Endothelial cell of umbilical vein (primary cell): ENCODE results near the gene BMPER. TPM values are rescaled to one million over a fixed set of nuclear protein-coding genes. Genes with fewer than 3 reads are reported as not detected.

Source experiments
- BruUV-seq: library from RNA; stranded (reverse); fragments of 400-500 nt; replicated peaks from 2 replicates; lab custom pipeline; 2021; lab: Mats Ljungman, UMichigan
- CTCF ChIA-PET: fragments of 300-600, 350-600 bp; sonication (Branson Sonifier 250); formaldehyde crosslinking; loops from one replicate; lab custom pipeline; 2021; ENCODE audit warnings: antibody characterized with exemption, inconsistent platforms; lab: Charles Lee
- POLR2A ChIA-PET: fragments of 300-600, 350-600 bp; sonication (Branson Sonifier 250); formaldehyde crosslinking; loops from one replicate; lab custom pipeline; 2021; ENCODE audit warnings: antibody characterized with exemption, inconsistent platforms; lab: Charles Lee
- DNase-seq: peaks from one replicate; pipeline ENCODE4 v3.0.0-alpha.2; 2011; ENCODE audit warnings: low read depth, low spot score
- FAIRE-seq: peaks from 2 replicates; lab custom pipeline; 2011; peaks lifted over from hg19 to GRCh38; lab: Jason Lieb, UNC
- H2AFZ ChIP-seq: 2 replicates; pipeline ENCODE4 v1.6.0; 2012; ENCODE audit warnings: low read depth, low read length, control low read depth, inconsistent platforms
- H3K27ac ChIP-seq: 2 replicates; pipeline ENCODE4 v1.5.1; 2011; ENCODE audit warnings: low read depth, mild to moderate bottlenecking, control low read depth, low read length, moderate library complexity; ENCODE audit not compliant: insufficient read depth
- H3K27me3 ChIP-seq, 2 experiments: 2 replicates each; pipeline versions ENCODE4 v1.6.0 to v1.6.1; 2011; ENCODE audit warnings: low read length in 2 of 2, mixed read lengths in 1 of 2; ENCODE audit not compliant: control insufficient read depth in 2 of 2, insufficient read depth in 2 of 2
- H3K36me3 ChIP-seq, 2 experiments: 2 replicates in 1 of 2; 3 replicates in 1 of 2; pipeline ENCODE4 v1.5.1; 2011; ENCODE audit warnings: low read length in 2 of 2, mild to moderate bottlenecking in 1 of 2, moderate library complexity in 1 of 2; ENCODE audit not compliant: control insufficient read depth in 2 of 2, insufficient read depth in 2 of 2; ENCODE audit errors: extremely low read depth in 1 of 2
- H3K4me1 ChIP-seq: 3 replicates; pipeline ENCODE4 v1.5.1; 2011; ENCODE audit warnings: mild to moderate bottlenecking, low read length; ENCODE audit not compliant: control insufficient read depth, insufficient read depth; ENCODE audit errors: extremely low read depth
- H3K4me2 ChIP-seq: 2 replicates; pipeline ENCODE4 v1.6.1; 2011; ENCODE audit warnings: low read length, control low read depth, mixed read lengths; ENCODE audit not compliant: insufficient read depth
- H3K4me3 ChIP-seq, 3 experiments: fragments of 200-600 bp in 1 of 3; sonication (generic), shearing (Covaris generic) in 1 of 3; replicated peaks in 1 of 3; 2 replicates each; pipeline ENCODE4 v1.5.1; 2011 to 2016; ENCODE audit warnings: control low read depth in 3 of 3, low read length in 3 of 3, mild to moderate bottlenecking in 2 of 3, inconsistent platforms in 1 of 3, low read depth in 1 of 3, moderate library complexity in 1 of 3; ENCODE audit not compliant: insufficient read depth in 1 of 3
- H3K79me2 ChIP-seq: 2 replicates; pipeline ENCODE4 v1.6.0; 2012; ENCODE audit warnings: low read length, inconsistent platforms; ENCODE audit not compliant: control insufficient read depth, insufficient read depth
- H3K9ac ChIP-seq: replicated peaks from 2 replicates; pipeline ENCODE3; 2011; ENCODE audit warnings: low read length, control low read depth; ENCODE audit not compliant: insufficient read depth; ENCODE audit errors: extremely low read depth
- H3K9me1 ChIP-seq: replicated peaks from 3 replicates; pipeline ENCODE4 v1.6.0; 2011; ENCODE audit warnings: mild to moderate bottlenecking, low read length; ENCODE audit not compliant: control insufficient read depth, insufficient read depth; ENCODE audit errors: extremely low read depth
- H3K9me3 ChIP-seq: replicated peaks from 2 replicates; pipeline ENCODE4 v1.5.1; 2012; ENCODE audit warnings: low read length, inconsistent platforms; ENCODE audit not compliant: control insufficient read depth, insufficient read depth
- H4K20me1 ChIP-seq: replicated peaks from 2 replicates; pipeline ENCODE3; 2011; ENCODE audit warnings: mild to moderate bottlenecking, low read length; ENCODE audit not compliant: control insufficient read depth, insufficient read depth; ENCODE audit errors: extremely low read depth
- CTCF ChIP-seq, 2 donors: IDR thresholded peaks; 1 replicate in 1 of 2; 2 replicates in 1 of 2; pipeline ENCODE4 v1.5.1; 2011; ENCODE audit warnings: low read length in 2 of 2, mild to moderate bottlenecking in 2 of 2, moderate library complexity in 2 of 2, control low read depth in 1 of 2, inconsistent platforms in 1 of 2, low read depth in 1 of 2; ENCODE audit not compliant: insufficient read depth in 1 of 2; ENCODE audit errors: extremely low read depth in 1 of 2
- MAX ChIP-seq: IDR thresholded peaks from 2 replicates; pipeline ENCODE4 v1.6.1; 2011; ENCODE audit not compliant: insufficient read depth, insufficient read length
- dilution Hi-C: fragments of 300-500 bp; cut with MboI; formaldehyde crosslinking; loops from one replicate; pipeline ENCODE4 v1.15.0; 2019; ENCODE audit warnings: low sequenced_read_pairs; ENCODE audit not compliant: extremely low pct_ligation_motif_present
- intact Hi-C: fragments of 100-400 bp; cut with micrococcal nuclease; formaldehyde crosslinking; loops from one replicate; pipeline ENCODE4 v1.10.0; 2022
- polyA plus RNA-seq, 4 experiments: library from polyadenylated mRNA; depleted of rRNA in 3 of 4; stranded (reverse) in 3 of 4; unstranded in 1 of 4; fragments of >200 nt; gene quantifications; 2 replicates each; pipeline versions ENCODE4 v1.2.1 to v1.2.3, GENCODE V29; 2011 to 2012; ENCODE audit warnings: missing spikeins in 1 of 4
- total RNA-seq: library from RNA; stranded (reverse); gene quantifications from 2 replicates; pipeline ENCODE4 v1.2.3, GENCODE V29; 2021

Gene BMPER
- total and polyA plus RNA-seq, 2 donors (not counting 3 experiments of a cell fraction or from before 2014, with no cell fraction given): 0.10 to 0.13 TPM

GRCh38 chr7:34158368-34159153 lies 253.2 kb downstream of the BMPER start:
- no peaks in the 10 kb centered on the region for H4K20me1 ChIP-seq
- DNase-seq (no peak), FAIRE-seq (no peak)
- H3K4me1 ChIP-seq: no peaks in the 10 kb centered on the region
- no peaks in the 10 kb centered on the region for H3K36me3 ChIP-seq
- TF ChIP-seq CTCF (IDR thresholded peaks at IDR 0.05; ENCODE audit: extremely low read depth in 1 of 2, insufficient read depth in 1 of 2, low read depth in 1 of 2, low read length in 2 of 2): no peak
- no peak overlapping the region for H3K27ac ChIP-seq
- H3K4me3 ChIP-seq: no peak overlapping the region
- H3K9me3 ChIP-seq: no peaks in the 10 kb centered on the region
- intact Hi-C loops: no loop called here
- H3K9me1 ChIP-seq: no peaks in the 10 kb centered on the region
- no peaks in the 10 kb centered on the region for H3K79me2 ChIP-seq
- CTCF ChIA-PET: no interaction called here
- no peak overlapping the region for H3K4me2 ChIP-seq
- dilution Hi-C loops: no loop called here
- no peaks in the 10 kb centered on the region for H3K27me3 ChIP-seq
- H2AFZ ChIP-seq: no peak overlapping the region
- no peak overlapping the region for H3K9ac ChIP-seq
- no TSS peak for BruUV-seq
- POLR2A ChIA-PET: no interaction called here

- Histone ChIP-seq H3K4me3 (no peak overlapping the region), H3K4me1 (no peaks in the 10 kb centered on the region), H3K9ac (no peak overlapping the region), H3K79me2 (no peaks in the 10 kb centered on the region), H3K27ac (no peak overlapping the region), H3K27me3 (peaks cover 0 to 2% of the 10 kb centered on the region in 2 experiments), H3K9me3 (no peaks in the 10 kb centered on the region), H3K9me1 (no peaks in the 10 kb centered on the region), H2AFZ (no peak overlapping the region), H4K20me1 (no peaks in the 10 kb centered on the region), H3K4me2 (no peak overlapping the region), H3K36me3 (no peaks in the 10 kb centered on the region)
- POLR2A ChIA-PET: no interaction called here
- no peak for DNase-seq
- TF ChIP-seq MAX: no peak
- no peak for FAIRE-seq
- BruUV-seq: no TSS peak
- dilution Hi-C loops: no loop called here
- CTCF ChIA-PET: interaction anchor here (0.6 to 1.2 kb wide), 3 partner anchors 21 to 109 kb away, joined by 3 read pairs; no protein-coding TSS in a partner anchor
- intact Hi-C loops: no loop called here
Measured at GRCh38 chr7:34160261-34160752, 255.0 kb downstream of the BMPER start.
